Measurements from ENCODE around the gene CASZ1.

GRCh38 chr1:10593750-10594149 lies 202.7 kb downstream of the CASZ1 start:
- no peak for TF ChIP-seq POLR2AphosphoS5 (IDR thresholded peaks at IDR 0.05; ENCODE audit: low read depth, low read length)
- no peak for TF ChIP-seq CTCF (IDR thresholded peaks at IDR 0.05)

Measured in Panc1 (cell line).